Hepatocyte (in vitro differentiated cells): ENCODE data around the gene KIAA1549. TPM values are rescaled to one million over a fixed set of nuclear protein-coding genes. Genes with fewer than 3 reads are reported as not detected.
"Not testable (repeated sequence)": the region's sequence is repeated elsewhere in the genome, so short reads cannot be mapped to it uniquely, and the experiment has no call there.

Experiments
- DNase-seq: peaks from one replicate; pipeline ENCODE4 v3.0.0-alpha.2; 2016; ENCODE audit warnings: low spot score
- H2AFZ ChIP-seq: fragments of 200-600 bp; sonication (generic); 2 replicates; pipeline ENCODE4 v1.6.0; 2016; ENCODE audit warnings: antibody characterized with exemption, mild to moderate bottlenecking
- H3K27ac ChIP-seq: fragments of 200-600 bp; sonication (generic); 2 replicates; pipeline ENCODE4 v1.5.1; 2016; ENCODE audit warnings: mild to moderate bottlenecking
- H3K27me3 ChIP-seq: fragments of 200-600 bp; sonication (generic); 2 replicates; pipeline ENCODE4 v1.6.1; 2016
- H3K36me3 ChIP-seq: fragments of 200-600 bp; sonication (generic); replicated peaks from 2 replicates; pipeline ENCODE4 v1.5.1; 2016; ENCODE audit warnings: low read depth; ENCODE audit not compliant: insufficient read depth
- H3K4me1 ChIP-seq: fragments of 200-600 bp; sonication (generic); 2 replicates; pipeline ENCODE4 v1.5.1; 2016; ENCODE audit warnings: mild to moderate bottlenecking, moderate library complexity; ENCODE audit not compliant: insufficient read depth
- H3K4me2 ChIP-seq: fragments of 200-600 bp; sonication (generic); 2 replicates; pipeline ENCODE4 v1.6.0; 2016
- H3K4me3 ChIP-seq: fragments of 200-600 bp; sonication (generic); 2 replicates; pipeline ENCODE4 v1.5.1; 2016; ENCODE audit warnings: mild to moderate bottlenecking
- H3K79me2 ChIP-seq: fragments of 200-600 bp; sonication (generic); 2 replicates; pipeline ENCODE4 v1.6.0; 2017; ENCODE audit warnings: mild to moderate bottlenecking
- H3K9me2 ChIP-seq: fragments of 200-600 bp; sonication (generic); replicated peaks from 2 replicates; pipeline ENCODE4 v1.6.0; 2017; ENCODE audit warnings: mild to moderate bottlenecking; ENCODE audit not compliant: insufficient read depth
- H3K9me3 ChIP-seq: fragments of 200-600 bp; sonication (generic); 2 replicates; pipeline ENCODE4 v1.5.1; 2016; ENCODE audit warnings: low read depth, mild to moderate bottlenecking
- H4K20me1 ChIP-seq: fragments of 200-600 bp; sonication (generic); 2 replicates; pipeline ENCODE4 v1.6.0; 2016; ENCODE audit warnings: mild to moderate bottlenecking; ENCODE audit not compliant: insufficient read depth, poor library complexity, severe bottlenecking
- EZH2 ChIP-seq: fragments of 200-600 bp; sonication (generic); IDR thresholded peaks from 2 replicates; pipeline ENCODE4 v1.6.1; 2016; ENCODE audit warnings: antibody characterized with exemption, mild to moderate bottlenecking, borderline replicate concordance
- EZH2phosphoT487 ChIP-seq: fragments of 200-600 bp; sonication (generic); IDR thresholded peaks from one replicate; pipeline ENCODE4 v1.6.1; 2018; ENCODE audit warnings: antibody characterized with exemption, mild to moderate bottlenecking, low read depth, moderate library complexity; ENCODE audit not compliant: unreplicated experiment, severe bottlenecking
- WGBS: methylation state at CpG from one replicate; pipeline ENCODE4 v1.1.6; 2016; ENCODE audit warnings: low lambda C conversion rate; ENCODE audit errors: missing lambda C conversion rate; 5-methylcytosine and 5-hydroxymethylcytosine counted together
- polyA plus RNA-seq: library from polyadenylated mRNA; unstranded; fragments of >200 nt; fragmentation: Nextera tagmentation; extraction: Ambion mirVana; gene quantifications from 2 replicates; pipeline ENCODE4 v1.2.1, GENCODE V29; 2016
- total RNA-seq: library from RNA; depleted of rRNA; stranded (reverse); fragments of >200 nt; gene quantifications from 2 replicates; pipeline ENCODE4 v1.2.3, GENCODE V29; 2014
- TF ChIP-seq, protein P1 (sequence below): fragments of 200-600 bp; sonication (generic); IDR thresholded peaks from 2 replicates; pipeline ENCODE4 v1.5.1; 2016; ENCODE audit warnings: antibody characterized with exemption, mild to moderate bottlenecking; ENCODE audit not compliant: poor library complexity

Gene KIAA1549
- total and polyA plus RNA-seq, 2 experiments from 2014 or later = 3.4 to 7.3 TPM

GRCh38 chr7:138814816-138815332 is 166.3 kb downstream of the KIAA1549 start:
- WGBS = 95% methylated on average over 1 of the region's 1 CpG
- Histone ChIP-seq H3K4me1 (no peaks in the 10 kb centered on the region), H3K36me3 (no peaks in the 10 kb centered on the region), H3K9me2 (no peaks in the 10 kb centered on the region), H2AFZ (no peak overlapping the region), H3K4me2 (no peak overlapping the region), H3K79me2 (no peaks in the 10 kb centered on the region), H4K20me1 (no peaks in the 10 kb centered on the region), H3K27me3 (no peaks in the 10 kb centered on the region), H3K27ac (no peak overlapping the region), H3K4me3 (no peak overlapping the region), H3K9me3 (no peaks in the 10 kb centered on the region)
- TF ChIP-seq, protein P1, sequence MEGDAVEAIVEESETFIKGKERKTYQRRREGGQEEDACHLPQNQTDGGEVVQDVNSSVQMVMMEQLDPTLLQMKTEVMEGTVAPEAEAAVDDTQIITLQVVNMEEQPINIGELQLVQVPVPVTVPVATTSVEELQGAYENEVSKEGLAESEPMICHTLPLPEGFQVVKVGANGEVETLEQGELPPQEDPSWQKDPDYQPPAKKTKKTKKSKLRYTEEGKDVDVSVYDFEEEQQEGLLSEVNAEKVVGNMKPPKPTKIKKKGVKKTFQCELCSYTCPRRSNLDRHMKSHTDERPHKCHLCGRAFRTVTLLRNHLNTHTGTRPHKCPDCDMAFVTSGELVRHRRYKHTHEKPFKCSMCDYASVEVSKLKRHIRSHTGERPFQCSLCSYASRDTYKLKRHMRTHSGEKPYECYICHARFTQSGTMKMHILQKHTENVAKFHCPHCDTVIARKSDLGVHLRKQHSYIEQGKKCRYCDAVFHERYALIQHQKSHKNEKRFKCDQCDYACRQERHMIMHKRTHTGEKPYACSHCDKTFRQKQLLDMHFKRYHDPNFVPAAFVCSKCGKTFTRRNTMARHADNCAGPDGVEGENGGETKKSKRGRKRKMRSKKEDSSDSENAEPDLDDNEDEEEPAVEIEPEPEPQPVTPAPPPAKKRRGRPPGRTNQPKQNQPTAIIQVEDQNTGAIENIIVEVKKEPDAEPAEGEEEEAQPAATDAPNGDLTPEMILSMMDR = no peak
- TF ChIP-seq EZH2 = no peak
- TF ChIP-seq EZH2phosphoT487 = no peak
- no peak for DNase-seq

- WGBS = 94% methylated on average over 2 of the region's 2 CpGs
Observed at GRCh38 chr7:138813945-138814344, 167.2 kb downstream of the KIAA1549 start.

GRCh38 chr7:138811327-138811726 is 169.9 kb downstream of the KIAA1549 start:
- H3K4me1 ChIP-seq, H3K27me3 ChIP-seq, DNase-seq, H2AFZ ChIP-seq, H3K9me3 ChIP-seq, H3K9me2 ChIP-seq, H3K27ac ChIP-seq, H3K4me2 ChIP-seq, H3K79me2 ChIP-seq, H4K20me1 ChIP-seq, H3K36me3 ChIP-seq, H3K4me3 ChIP-seq: not testable (repeated sequence)
- 84% methylated on average over 2 of the region's 2 CpGs for WGBS

More at GRCh38 chr7:138813945-138814344, 167.2 kb downstream of the KIAA1549 start:
- Histone ChIP-seq H3K36me3 (no peaks in the 10 kb centered on the region), H3K27me3 (no peaks in the 10 kb centered on the region), H3K4me2 (no peak overlapping the region), H3K4me1 (no peaks in the 10 kb centered on the region), H2AFZ (no peak overlapping the region), H3K79me2 (no peaks in the 10 kb centered on the region), H3K4me3 (no peak overlapping the region), H3K9me3 (no peaks in the 10 kb centered on the region), H3K27ac (no peak overlapping the region), H4K20me1 (no peaks in the 10 kb centered on the region), H3K9me2 (no peaks in the 10 kb centered on the region)
- no peak for DNase-seq
- TF ChIP-seq EZH2phosphoT487 = no peak
- TF ChIP-seq EZH2 = no peak
- TF ChIP-seq, protein P1 = no peak

DNA sequence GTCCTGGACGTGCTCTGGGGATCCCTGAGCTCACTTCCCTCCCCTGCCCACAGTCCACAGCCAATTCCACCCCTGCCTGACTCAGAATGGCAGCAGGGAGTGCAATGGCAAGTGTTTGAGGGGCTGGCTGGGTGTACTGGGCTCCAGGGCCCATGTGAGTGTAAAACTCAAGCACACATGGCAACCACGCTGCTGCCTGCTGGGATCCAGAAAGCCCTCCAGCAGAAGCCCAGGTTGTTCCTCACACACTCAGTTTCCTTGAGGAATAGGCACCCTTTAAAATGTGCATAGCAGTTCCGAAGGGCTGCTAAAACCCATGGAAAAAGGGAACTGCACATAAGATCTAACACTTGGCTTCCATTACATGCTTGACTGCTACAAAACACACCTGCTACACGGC is 171.8 kb downstream of the KIAA1549 start:
- WGBS = 87% methylated on average over 4 of the region's 4 CpGs
- H3K36me3 ChIP-seq = no peaks in the 10 kb centered on the region
- no peak overlapping the region for H2AFZ ChIP-seq
- TF ChIP-seq, protein P1 = no peak
- TF ChIP-seq EZH2phosphoT487 (no peak), EZH2 (no peak)
- no peaks in the 10 kb centered on the region for H3K4me1 ChIP-seq
- H4K20me1 ChIP-seq = no peaks in the 10 kb centered on the region
- H3K27me3 ChIP-seq = no peaks in the 10 kb centered on the region
- no peaks in the 10 kb centered on the region for H3K9me3 ChIP-seq
- H3K9me2 ChIP-seq = no peaks in the 10 kb centered on the region
- H3K27ac ChIP-seq = no peak overlapping the region
- H3K4me3 ChIP-seq = no peak overlapping the region
- no peak for DNase-seq
- no peak overlapping the region for H3K4me2 ChIP-seq
- H3K79me2 ChIP-seq = no peaks in the 10 kb centered on the region
